ENCODE data around the gene PUM2.
"Not testable (repeated sequence)": the region's sequence is repeated elsewhere in the genome, so short reads cannot be mapped to it uniquely, and the experiment has no call there.

Gene PUM2

DNA sequence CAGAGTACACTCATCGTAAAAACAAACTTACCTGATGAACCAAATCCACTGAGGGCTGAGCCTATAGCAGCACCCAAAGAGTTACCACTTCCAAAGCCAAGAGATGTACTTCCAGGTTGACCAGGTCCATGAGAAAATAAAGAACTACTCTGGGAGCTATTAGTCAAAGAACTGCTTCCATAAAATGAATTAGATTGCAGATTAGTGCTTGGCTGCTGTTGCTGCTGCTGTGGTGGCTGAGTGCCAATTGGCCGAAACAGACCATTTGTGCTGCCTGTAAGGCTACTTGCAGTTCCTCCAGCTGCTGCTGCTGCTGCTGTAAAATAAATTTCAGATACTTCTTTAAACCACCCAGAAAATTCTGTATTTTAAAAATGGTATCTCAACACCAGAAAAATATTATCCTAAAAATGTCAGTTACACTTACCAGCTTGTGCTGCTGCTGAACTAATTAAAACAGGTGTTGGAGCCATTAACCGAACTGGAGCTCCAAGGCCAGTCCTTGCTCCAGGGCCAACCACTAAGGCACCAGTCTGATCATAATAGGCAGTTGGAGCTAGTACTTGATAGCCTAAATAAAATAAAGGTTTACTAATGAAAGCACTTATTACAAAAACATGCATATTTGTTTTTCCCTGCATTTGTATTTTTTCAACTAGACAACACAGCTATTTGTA lies 67.6 kb downstream of the PUM2 start:
- no peak for DNase-seq

DNA sequence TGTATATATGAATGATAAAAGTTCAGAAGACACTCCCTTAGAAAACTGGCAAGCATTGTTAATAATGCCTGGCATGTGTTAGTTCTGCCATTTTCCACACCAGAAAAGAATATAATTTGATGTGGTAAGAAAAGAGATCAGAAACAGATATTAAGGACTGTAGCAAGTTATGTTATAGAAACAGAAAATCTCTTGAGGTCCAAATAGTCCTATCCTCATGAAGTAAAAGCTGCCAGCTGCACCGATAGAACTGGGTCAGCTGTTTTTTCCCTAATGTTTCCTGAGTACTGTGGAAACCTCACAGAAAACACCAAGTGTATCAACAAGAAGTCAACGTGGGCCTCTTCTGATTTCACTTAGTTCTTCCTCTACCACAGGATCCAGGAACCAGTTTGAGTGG lies 68.8 kb downstream of the PUM2 start:
- no peak for DNase-seq

DNA sequence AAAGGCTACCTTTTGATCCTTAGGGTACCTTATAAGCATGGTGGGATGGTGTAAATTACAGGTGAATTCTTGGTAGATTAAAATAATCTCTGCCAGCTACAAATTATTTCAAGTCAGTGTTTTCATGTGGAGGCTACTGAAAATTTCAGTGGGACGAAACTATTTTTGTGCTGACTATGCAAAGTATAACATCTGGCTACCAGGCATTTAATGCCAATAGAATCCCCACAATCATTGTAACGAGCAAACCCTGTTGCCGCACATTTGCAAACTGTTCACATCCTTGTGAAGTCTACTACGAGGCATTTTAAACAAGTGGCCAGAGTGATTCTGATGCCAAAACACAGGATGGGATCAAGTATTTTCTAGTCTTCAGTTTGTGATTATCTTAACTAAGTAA lies 77.6 kb downstream of the PUM2 start:
- no peak for DNase-seq

DNA sequence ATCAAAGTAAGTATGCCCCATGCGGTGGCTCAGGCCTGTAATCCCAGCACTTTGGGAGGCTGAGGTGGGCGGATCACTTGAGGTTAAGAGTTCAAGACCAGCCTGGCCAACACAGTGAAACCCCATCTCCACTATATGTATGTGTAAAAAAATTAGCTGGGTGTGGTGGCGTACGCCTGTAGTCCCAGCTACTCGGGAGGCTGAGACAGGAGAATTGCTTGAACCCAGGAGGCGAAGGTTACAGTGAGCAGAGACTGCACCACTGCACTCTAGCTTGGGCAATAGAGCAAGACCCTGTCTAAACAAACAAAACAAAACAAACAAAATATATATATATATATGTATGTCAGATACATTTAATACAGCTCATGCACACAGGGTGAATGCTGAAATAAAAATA lies 82.3 kb downstream of the PUM2 start:
- DNase-seq: not testable (repeated sequence)

DNA sequence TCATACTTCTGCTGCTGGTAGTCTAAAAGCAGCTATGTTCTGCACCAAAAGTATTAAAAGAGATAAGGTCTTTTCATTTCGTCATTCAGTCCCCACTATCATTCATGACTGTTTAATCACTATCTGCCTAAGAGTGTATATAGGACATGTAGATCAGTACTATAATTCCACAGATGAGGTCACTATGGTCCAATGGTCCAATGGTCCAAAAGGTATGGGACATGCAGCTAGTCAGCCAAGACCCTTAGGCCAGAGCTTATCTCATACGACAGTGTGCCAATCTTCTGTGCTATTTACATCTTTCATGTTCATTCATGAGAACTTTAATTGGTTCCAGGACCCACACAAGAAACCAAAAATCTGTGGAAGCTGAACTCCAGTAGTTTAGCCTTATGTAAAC lies 83.1 kb downstream of the PUM2 start:
- no peak for DNase-seq

DNA sequence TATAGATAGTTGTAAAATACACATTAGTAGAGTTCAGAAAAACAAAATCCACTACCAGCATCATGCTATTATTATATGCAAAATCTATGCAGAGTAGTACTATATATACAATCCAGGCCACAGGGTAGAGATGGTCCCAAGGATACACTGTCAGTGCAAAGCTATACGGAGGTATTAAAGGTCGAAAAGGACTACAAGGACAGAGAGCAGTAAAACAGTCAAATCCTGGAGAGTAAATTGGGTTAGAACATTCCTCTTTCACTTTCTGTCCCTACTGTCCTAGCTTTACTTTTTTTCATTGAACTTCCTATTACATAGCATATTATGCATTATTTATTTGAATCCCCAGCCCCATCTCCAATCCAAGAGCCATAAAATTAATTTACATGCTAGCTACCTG lies 86.0 kb downstream of the PUM2 start:
- no peak for DNase-seq

DNA sequence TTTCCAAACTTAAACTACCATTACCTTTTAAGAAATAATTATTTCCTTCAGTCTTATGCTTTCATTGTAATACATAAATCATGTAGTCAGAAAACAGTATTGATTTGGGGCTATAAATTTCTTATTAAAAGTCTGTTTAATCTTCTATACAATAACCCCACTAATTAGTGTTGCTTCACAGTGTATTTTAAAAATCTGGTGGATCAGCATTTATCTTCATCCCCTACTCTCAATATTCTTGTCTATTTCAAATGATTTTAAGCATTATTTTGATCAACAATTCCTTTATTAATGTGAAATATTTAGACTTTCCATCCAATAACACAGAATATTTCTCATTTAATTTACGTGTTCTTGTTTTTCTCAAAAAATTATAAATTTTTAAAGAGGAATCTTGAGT lies 93.2 kb downstream of the PUM2 start:
- DNase-seq: no peak

DNA sequence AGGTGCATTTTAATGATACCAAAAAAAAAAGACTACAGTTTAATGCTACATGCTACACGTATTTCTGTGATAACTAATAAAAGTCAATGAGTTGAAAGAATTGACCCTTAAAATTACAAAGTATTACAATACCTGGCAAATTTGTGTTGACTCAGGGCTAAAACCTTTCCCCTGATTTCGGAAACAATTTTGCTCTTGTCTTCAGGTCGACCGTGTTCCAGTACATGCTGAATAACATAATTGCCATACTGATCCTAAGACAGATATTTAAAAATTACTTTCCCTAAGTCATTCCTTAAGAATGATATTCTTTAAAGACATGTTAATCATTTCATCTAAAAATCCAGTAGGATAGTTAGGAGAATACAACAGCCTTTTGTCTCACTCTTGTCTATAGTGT lies 95.9 kb downstream of the PUM2 start:
- DNase-seq: no peak

DNA sequence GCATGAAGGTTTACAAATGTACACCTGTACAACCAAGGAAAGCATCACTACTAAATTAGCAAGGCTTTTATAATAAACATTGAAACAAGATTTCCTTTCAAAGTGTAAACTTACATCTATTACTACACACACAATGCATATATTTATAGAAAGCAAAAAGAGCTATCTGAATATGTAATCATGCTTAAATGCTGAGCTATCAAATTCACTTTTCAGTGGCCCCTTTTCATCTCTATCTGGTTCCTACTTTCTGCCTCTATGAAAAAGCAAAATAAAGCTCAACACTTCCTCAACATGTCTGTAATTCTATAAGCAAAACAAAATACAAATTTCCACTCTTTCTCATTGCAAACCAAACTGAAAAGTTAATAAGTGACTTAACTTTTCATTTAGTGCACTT lies 100.2 kb downstream of the PUM2 start:
- no peak for DNase-seq

DNA sequence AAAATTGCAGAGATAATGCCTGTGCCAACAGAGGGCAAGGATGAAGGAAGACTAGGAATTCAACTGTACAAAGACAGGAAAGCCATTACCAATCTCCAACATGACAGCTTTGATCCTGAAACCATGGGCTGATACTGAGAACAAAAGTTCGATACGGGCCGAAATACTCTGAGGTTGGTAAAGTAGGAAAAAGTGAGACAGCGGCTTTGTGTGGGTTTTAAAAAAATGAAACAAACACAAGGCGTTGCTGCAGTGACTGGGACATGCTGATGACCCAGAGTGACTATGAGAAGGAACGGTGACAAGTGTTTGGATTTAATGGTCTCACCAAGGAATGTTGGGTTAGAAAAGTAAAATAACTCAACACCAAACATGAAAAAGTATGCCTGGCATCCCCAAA lies 101.5 kb downstream of the PUM2 start:
- no peak for DNase-seq

DNA sequence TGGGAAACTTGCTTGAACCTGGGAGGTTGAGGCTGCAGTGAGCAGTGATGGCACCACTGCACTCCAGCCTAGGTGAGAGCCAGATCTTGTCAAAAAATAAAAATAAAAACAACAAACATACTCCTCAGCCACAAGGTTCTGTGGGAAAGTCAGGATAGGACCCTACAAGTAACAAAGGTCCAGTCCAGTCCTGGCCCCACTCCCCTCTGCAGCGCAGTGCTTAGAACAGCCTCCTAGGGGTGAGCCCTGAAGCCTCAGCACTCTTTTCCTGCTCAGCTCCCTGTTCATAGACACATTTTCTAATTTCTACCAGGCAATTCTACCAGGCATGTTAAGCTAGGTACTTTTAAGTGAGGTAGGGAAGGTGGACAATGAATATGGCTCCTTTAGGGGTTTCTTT lies 103.6 kb downstream of the PUM2 start:
- DNase-seq: no peak

DNA sequence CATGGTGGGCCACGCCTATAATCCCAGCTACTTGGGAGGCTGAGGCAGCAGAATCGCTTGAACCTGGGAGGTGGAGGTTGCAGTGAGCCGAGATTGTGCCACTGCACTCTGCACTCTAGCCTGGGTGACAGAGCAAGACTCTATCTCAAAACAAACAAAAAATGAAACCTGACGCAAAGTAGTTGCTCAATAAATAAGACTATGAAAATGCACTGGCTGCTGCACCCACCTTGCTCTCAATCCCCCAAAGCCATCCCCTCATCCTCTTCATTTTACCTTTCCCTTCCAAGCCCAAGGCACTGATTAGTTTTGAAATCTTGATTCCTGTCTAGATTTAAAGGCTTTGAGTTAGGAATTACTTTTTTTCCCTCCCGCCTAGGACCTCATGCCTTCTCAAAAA lies 107.0 kb downstream of the PUM2 start:
- DNase-seq: not testable (repeated sequence)

DNA sequence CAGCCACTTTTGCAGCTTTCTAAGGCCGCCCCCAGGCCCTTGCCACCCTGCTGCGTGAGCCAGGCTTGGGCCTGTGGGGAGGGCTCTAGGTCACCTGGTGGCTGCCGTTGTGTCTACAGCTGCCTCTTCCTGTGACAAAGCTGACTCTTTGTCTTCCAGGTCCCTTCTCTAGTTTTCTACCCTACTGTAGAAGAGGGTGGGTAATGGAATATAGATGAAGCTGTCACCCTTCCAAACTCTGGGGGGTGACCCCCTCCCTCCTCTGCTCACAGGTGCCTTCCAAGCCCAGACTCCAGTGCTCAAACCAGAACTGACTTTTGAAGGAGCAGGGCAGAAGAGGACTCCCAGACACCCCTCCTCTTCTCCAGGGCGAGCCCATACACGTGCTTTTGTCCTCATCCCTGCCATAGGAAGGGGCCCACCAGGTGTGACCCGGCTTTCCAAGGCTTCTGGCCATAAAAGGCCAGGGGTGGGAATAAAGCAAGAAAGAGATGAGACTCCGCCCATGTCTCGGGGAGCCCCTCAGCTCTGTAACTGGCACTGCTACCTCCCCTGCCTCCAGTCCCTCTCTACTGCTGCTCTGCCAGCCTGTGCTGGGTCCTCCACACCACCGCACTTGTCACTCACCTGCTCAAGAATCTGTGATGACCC lies 107.8 kb downstream of the PUM2 start:
- DNase-seq: no peak

DNA sequence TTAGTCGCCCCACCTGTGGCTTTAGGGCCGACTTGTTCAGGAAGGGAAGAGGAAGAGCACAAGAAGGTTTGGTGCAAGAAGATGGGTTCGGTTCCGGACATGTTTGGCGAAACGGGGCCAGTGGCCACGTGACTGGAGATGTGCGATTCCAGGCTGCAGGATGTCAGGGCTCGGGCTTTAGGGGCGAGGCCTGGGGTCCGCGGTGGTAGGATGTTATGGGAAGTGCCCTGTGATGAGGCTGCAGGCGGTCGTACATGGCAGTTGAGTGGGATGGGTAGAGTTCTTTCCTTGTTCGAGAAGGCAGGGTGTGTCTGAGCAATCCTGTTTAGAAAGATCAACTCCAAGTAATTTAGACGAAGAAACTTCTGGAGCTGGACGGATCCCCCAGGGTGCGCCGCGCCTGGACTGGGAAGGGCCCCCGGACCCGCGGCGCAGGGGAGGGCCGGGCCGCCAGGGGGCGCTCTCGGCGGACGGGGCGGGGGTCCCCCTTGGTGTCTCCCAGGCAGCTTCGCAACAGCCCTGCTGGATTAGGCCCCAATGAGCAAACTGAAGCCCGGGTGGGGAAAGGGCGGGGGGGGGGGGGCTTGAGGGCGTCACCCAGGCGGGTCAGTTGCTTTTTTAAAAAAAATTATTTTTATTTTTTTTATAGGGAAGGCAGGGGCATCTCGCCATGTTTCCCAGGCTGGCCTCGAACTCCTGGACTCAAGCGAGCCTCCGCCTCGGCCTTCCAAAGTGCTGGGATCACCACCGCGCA lies 108.5 kb downstream of the PUM2 start:
- peak; percentile 61 for DNase-seq

DNA sequence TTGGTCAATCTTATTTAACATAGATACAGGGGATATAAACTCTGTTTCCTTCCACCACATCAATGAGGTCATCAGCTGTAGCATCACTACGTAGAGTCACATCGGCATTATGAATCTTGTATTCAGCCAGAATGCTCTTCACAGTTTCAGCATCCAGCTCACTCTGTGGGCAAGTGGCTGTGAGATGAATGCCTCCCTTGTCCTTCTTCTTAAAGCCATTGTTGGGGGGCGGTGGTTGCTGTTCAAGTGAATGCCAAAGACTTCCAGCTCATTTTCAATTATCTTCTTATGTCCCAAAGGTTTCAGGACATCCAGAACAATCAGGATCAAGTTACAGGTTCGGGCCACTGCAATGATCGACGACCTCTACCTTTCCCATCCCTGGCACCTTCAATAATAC lies 110.4 kb downstream of the PUM2 start:
- not testable (repeated sequence) for DNase-seq

DNA sequence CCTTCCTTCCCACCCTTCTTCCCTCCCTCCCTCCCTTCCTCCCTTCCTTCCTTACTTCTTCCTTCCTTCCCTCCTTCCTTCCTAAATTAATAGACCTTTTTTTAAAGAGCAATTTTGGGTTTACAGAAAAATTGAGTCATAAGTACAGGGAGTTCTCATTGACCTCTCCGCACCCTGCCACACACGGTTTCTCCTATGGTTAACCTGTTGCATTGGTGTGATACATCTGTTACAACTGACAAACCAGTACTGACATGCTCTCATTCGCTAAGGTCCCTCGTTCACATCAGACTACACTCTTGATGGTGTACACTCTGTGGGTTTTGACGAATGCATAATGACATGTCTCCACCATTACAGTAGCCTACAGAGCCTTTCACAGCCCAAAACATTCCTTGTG lies 114.1 kb downstream of the PUM2 start:
- no peak for DNase-seq

DNA sequence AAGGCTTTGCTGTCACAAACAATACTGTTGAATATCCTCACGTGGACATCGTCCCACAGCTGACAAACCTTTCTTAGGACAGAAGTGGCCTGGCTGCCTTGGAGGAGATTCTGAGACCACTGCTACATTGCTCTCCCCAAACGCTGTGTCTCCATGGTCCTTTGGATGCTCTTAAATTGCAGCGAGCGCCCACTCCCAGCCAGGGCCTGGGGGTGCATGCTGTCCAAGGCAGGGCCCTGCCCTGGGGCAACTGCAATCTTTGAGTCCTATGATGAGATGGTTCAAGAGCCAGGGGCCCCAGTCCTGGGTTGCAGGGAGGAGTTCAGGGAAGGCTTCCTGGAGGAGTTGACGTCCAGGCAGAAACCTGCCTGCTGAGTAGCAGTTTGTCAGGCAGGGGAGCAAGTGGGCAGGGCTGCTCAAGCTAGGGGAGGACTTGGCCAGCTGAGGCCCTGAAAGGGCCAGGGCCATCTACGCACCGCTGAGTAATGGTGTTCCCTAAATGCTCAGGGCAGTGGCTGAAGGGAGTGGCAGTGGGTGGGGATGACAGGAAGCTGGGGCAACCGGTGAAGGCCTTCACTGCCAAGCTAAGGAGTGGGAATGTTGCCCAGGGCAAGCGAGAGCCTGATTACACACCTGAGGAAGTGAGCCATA lies 114.9 kb downstream of the PUM2 start:
- no peak for DNase-seq

DNA sequence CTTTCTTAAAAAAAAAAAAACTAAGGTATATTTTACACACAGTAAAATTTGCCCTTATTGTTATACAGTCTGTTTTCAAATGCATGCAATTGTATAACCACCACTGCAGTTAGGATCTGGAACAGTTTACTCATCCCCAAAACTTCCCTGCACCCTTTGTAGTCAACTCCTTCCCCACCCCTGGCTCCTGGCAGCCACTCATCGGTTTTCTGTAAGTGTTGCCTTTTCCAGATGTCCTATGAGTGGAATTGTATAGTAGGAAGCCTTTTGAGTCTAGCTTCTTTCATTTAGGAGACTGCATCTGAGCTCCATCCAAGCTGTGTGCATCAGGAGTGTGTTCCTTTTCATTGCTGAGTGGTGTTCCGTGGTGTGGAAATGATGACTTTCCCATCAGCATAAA lies 116.0 kb downstream of the PUM2 start:
- DNase-seq: not testable (repeated sequence)

DNA sequence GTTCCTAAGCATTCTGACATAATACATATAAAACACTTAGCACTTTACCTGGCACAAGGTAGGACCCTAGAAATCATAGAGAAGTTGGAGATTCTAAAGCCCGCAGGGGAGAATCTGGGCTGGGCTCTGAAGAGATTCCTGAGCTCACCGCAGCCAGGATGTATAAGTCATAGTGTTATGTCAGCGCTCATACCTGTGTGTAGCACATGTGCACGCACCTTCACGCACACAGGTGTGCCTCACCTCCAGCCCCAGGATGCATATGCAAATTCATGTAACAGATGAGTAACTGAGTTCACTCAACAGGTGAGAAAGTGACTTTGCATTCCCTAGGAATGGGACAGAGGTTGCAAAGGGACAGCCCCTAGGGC lies 117.8 kb downstream of the PUM2 start:
- DNase-seq: no peak

DNA sequence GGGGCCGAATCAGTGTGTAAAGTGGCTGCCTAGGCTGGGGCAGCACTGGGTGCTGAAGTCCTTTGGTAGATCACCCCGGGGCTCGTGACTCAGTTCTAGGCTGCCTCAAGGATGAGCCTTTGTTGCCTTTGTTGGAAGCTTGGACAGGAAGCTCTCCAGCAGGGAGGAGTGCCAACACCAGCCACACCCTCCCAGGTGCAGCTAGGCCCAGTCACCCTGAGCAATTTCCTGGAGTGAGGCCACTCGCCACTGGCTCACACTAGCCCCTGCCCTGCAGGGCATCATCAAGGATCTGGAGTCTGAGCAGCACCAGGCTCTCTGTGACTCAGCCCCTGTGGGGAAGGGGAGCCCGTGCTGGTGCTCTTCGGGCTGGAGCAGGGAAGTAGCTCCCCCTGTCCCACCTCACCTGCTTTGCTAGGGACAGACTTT lies 119.0 kb downstream of the PUM2 start:
- no peak for DNase-seq

DNA sequence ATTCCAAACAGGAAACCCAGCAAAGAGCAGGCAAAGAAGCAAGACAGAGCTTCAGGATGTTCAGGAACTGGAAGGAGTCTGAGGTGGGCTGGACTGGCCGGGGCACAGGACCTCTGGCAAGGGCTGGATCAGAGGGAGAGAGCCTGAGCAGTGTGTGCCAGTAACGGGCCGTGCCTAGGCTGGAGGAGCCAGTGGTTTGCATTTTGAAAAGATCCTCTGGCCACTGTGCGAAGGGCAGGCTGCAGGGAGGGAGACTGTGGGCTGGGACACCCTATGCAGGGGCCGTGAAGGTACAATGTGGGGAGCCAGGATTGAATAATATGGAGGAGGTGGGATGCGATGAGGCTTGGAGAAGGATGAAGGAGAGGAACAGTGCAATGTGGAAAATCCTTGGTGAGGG lies 119.5 kb downstream of the PUM2 start:
- DNase-seq: no peak

DNA sequence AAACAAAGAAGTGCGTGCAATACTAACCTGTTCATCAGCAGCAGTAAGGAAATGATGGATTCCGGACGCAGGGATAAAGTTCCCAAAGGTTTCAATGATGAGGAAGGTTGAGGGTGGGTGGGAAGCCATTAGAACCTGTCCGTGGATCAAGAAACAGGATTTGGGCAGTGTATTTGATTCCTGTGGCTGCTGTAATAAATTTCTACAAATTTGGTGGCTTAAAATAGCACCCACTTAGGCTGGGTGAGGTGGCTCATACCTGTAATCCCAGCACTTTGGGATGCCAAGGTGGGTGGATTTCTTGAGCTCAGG lies 120.6 kb downstream of the PUM2 start:
- DNase-seq: no peak

DNA sequence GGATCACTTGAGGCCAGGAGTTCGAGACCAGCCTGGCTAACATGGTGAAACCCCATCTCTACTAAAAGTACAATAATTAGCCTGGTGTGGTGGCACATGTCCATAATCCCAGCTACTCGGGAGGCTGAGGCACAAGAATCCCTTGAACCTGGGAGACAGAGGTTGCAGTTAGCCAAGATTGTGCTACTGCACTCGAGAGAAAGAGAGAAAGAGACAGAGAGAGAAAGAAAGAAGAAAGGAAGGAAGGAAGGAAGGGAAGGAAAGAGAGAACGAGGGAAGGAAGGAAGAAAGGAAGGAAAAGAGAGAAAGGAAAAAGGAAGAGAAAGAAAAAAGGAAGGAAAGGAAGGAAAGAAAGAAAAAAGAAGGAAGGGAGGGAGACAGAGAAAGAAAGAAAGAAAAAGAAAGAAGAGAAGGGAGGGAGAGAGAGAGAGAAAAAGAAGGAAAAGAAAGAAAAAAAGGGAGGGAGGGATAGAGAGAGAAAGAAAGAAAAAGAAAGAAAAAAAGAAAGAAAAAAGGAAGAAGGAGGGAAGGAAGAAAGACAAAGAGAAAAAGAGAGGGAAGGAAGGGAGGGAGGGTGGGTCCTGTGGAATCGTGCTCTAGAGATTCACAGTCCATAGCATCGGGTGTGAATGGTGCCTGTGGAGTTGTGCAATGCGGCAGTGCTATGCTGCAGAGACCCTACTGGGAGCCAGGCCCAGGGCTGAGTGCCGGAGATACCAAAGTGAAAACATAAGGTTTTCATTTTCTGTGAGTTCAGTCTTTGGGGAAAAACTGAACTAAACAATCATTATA lies 121.1 kb downstream of the PUM2 start:
- no peak for DNase-seq

Data from activated CD4-positive, CD25-positive, alpha-beta regulatory T cell treated with anti-CD3 and anti-CD28 coated beads, Interleukin-2, amount 50 U/mL, for 72 hours (primary cell).